Keratinocyte (primary cell): ENCODE data around the gene SEC23A. TPM values are rescaled to one million over a fixed set of nuclear protein-coding genes. Genes with fewer than 3 reads are reported as not detected.

Experiments used
- DNase-seq: peaks from one replicate; pipeline ENCODE4 v3.0.0-alpha.2; 2011; ENCODE audit warnings: low read depth, missing footprints, low spot score
- FAIRE-seq: peaks from 2 replicates; lab custom pipeline; 2011; peaks lifted over from hg19 to GRCh38; lab: Jason Lieb, UNC
- H2AFZ ChIP-seq: 2 replicates; pipeline ENCODE4 v1.6.0; 2012; ENCODE audit warnings: low read length, control low read depth, inconsistent platforms; ENCODE audit not compliant: control insufficient read depth
- H3K27ac ChIP-seq: 2 replicates; pipeline ENCODE4 v1.5.1; 2011; ENCODE audit warnings: low read length; ENCODE audit not compliant: control insufficient read depth, insufficient read depth
- H3K27me3 ChIP-seq: 3 replicates; pipeline ENCODE4 v1.6.0; 2011; ENCODE audit warnings: low read length; ENCODE audit not compliant: control insufficient read depth, insufficient read depth; ENCODE audit errors: extremely low read depth
- H3K36me3 ChIP-seq, 2 experiments: 2 replicates in 1 of 2; 3 replicates in 1 of 2; pipeline ENCODE4 v1.5.1; 2011; ENCODE audit warnings: low read length in 2 of 2, mild to moderate bottlenecking in 1 of 2; ENCODE audit not compliant: control insufficient read depth in 2 of 2, insufficient read depth in 2 of 2; ENCODE audit errors: extremely low read depth in 1 of 2
- H3K4me1 ChIP-seq: 3 replicates; pipeline ENCODE4 v1.5.1; 2011; ENCODE audit warnings: low read length; ENCODE audit not compliant: control insufficient read depth, insufficient read depth; ENCODE audit errors: extremely low read depth
- H3K4me2 ChIP-seq: 3 replicates; pipeline ENCODE4 v1.6.0; 2011; ENCODE audit warnings: low read depth, low read length; ENCODE audit not compliant: control insufficient read depth, insufficient read depth; ENCODE audit errors: extremely low read depth
- H3K4me3 ChIP-seq, 3 experiments: fragments of 200-600 bp in 1 of 3; sonication (generic) in 1 of 3; 2 replicates in 2 of 3; 3 replicates in 1 of 3; pipeline ENCODE4 v1.5.1; 2011 to 2016; ENCODE audit warnings: low read length in 3 of 3, mild to moderate bottlenecking in 3 of 3, control low read depth in 2 of 3, inconsistent platforms in 1 of 3, low read depth in 1 of 3, mixed read lengths in 1 of 3, mixed run types in 1 of 3, moderate library complexity in 1 of 3; ENCODE audit not compliant: control insufficient read depth in 2 of 3, insufficient read depth in 2 of 3; ENCODE audit errors: extremely low read depth in 1 of 3
- H3K79me2 ChIP-seq: 2 replicates; pipeline ENCODE4 v1.6.0; 2012; ENCODE audit warnings: low read length; ENCODE audit not compliant: control insufficient read depth, insufficient read depth
- H3K9ac ChIP-seq: 3 replicates; pipeline ENCODE4 v1.6.0; 2011; ENCODE audit warnings: low read length; ENCODE audit not compliant: control insufficient read depth, insufficient read depth; ENCODE audit errors: extremely low read depth
- H3K9me1 ChIP-seq: 3 replicates; pipeline ENCODE4 v1.6.0; 2011; ENCODE audit warnings: low read length; ENCODE audit not compliant: control insufficient read depth, insufficient read depth; ENCODE audit errors: extremely low read depth
- H3K9me3 ChIP-seq: 2 replicates; pipeline ENCODE4 v1.5.1; 2012; ENCODE audit warnings: low read depth, low read length; ENCODE audit not compliant: control insufficient read depth
- H4K20me1 ChIP-seq: 3 replicates; pipeline ENCODE4 v1.6.0; 2011; ENCODE audit warnings: low read length; ENCODE audit not compliant: control insufficient read depth, insufficient read depth; ENCODE audit errors: extremely low read depth
- CTCF ChIP-seq, 3 experiments: IDR thresholded peaks in 1 of 3; conservative IDR thresholded peaks in 1 of 3; optimal IDR thresholded peaks in 1 of 3; 2 replicates in 2 of 3; 3 replicates in 1 of 3; pipeline versions ENCODE3 to v1.5.1; 2011; ENCODE audit warnings: low read length in 3 of 3, mild to moderate bottlenecking in 3 of 3, moderate library complexity in 2 of 3, control low read depth in 1 of 3, inconsistent platforms in 1 of 3; ENCODE audit not compliant: insufficient read depth in 2 of 3; ENCODE audit errors: extremely low read depth in 1 of 3
- EZH2 ChIP-seq: IDR thresholded peaks from one replicate; pipeline ENCODE4 v1.6.1; 2012; ENCODE audit warnings: inconsistent platforms, mild to moderate bottlenecking, low read length, moderate library complexity
- dilution Hi-C: fragments of 300-500 bp; cut with MboI; formaldehyde crosslinking; loops from one replicate; pipeline ENCODE4 v1.7.0; 2020; ENCODE audit warnings: low sequenced_read_pairs; ENCODE audit not compliant: extremely low pct_ligation_motif_present
- polyA plus RNA-seq, 5 experiments: library from polyadenylated mRNA; depleted of rRNA in 3 of 5; stranded (reverse) in 3 of 5; stranded (forward) in 1 of 5; unstranded in 1 of 5; fragments of >200 nt; gene quantifications; 1 replicate in 1 of 5; 2 replicates in 3 of 5; 3 replicates in 1 of 5; pipeline versions ENCODE4 v1.2.1 to v1.2.3, GENCODE V29; 2011 to 2012; ENCODE audit warnings: missing spikeins in 2 of 5, low read depth in 1 of 5, low replicate concordance in 1 of 5

Gene SEC23A
- polyA plus RNA-seq, 1 donor (not counting 4 experiments of a cell fraction or from before 2014, with no cell fraction given): 79.6 TPM

- H3K36me3 ChIP-seq: peaks cover 4 to 9% of the 10 kb centered on the region in 2 experiments
- TF ChIP-seq EZH2 (no peak), CTCF (optimal IDR thresholded peaks at IDR 0.05 in 1 of 3, IDR thresholded peaks at IDR 0.05 in 1 of 3, conservative IDR thresholded peaks at IDR 0.05 in 1 of 3; ENCODE audit: extremely low read depth in 1 of 3, insufficient read depth in 2 of 3, low read length in 3 of 3) (no peak)
- H3K9me1 ChIP-seq: no peaks in the 10 kb centered on the region
- H3K4me2 ChIP-seq: no peak overlapping the region
- H3K27me3 ChIP-seq: no peaks in the 10 kb centered on the region
- no peaks in the 10 kb centered on the region for H3K79me2 ChIP-seq
- H3K4me3 ChIP-seq: no peak overlapping the region
- no peak overlapping the region for H2AFZ ChIP-seq
- H3K4me1 ChIP-seq: no peaks in the 10 kb centered on the region
- no peak overlapping the region for H3K9ac ChIP-seq
- FAIRE-seq (no peak), DNase-seq (no peak)
- no peaks in the 10 kb centered on the region for H3K9me3 ChIP-seq
- H4K20me1 ChIP-seq: no peaks in the 10 kb centered on the region
- no peak overlapping the region for H3K27ac ChIP-seq
- dilution Hi-C loops: no loop called here
Measured at GRCh38 chr14:39030209-39030608, 72.8 kb downstream of the SEC23A start.

DNA sequence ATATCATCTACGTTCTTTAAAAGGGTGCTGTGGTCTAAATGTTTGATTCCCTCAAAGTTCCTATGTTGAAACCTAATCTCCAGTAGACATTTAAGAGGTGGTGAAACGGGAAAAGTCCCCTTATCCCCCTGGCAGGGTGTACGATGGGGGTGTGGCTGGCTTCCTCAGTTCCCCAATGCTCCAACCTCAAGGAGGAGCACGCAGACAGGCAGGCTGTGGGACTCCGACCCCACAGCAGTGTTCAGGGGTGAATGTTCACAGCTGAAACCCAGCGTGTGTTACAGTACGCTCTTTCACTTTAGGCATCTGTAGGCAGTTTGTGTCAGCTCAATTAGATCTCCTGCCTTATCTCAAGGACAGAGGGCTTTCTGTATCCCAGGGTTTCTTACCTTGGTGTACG lies 73.2 kb downstream of the SEC23A start:
- no peaks in the 10 kb centered on the region for H3K4me1 ChIP-seq
- no peaks in the 10 kb centered on the region for H4K20me1 ChIP-seq
- no peaks in the 10 kb centered on the region for H3K9me3 ChIP-seq
- no peak overlapping the region for H3K27ac ChIP-seq
- H3K4me3 ChIP-seq: no peak overlapping the region
- no peak overlapping the region for H3K4me2 ChIP-seq
- no peak for FAIRE-seq
- H2AFZ ChIP-seq: no peak overlapping the region
- H3K27me3 ChIP-seq: no peaks in the 10 kb centered on the region
- DNase-seq: no peak
- no peaks in the 10 kb centered on the region for H3K9me1 ChIP-seq
- dilution Hi-C loops: no loop called here
- H3K9ac ChIP-seq: no peak overlapping the region
- no peak for TF ChIP-seq EZH2
- TF ChIP-seq CTCF (optimal IDR thresholded peaks at IDR 0.05 in 1 of 3, IDR thresholded peaks at IDR 0.05 in 1 of 3, conservative IDR thresholded peaks at IDR 0.05 in 1 of 3; ENCODE audit: extremely low read depth in 1 of 3, insufficient read depth in 2 of 3, low read length in 3 of 3): no peak
- H3K36me3 ChIP-seq: peaks cover 4 to 9% of the 10 kb centered on the region in 2 experiments
- H3K79me2 ChIP-seq: no peaks in the 10 kb centered on the region
